Esophagus squamous epithelium (tissue), 4 donors: ENCODE measurements around the gene LRRC28.

Source experiments
- POLR2A ChIP-seq, 4 donors: fragments of 450-650 bp; IDR thresholded peaks; one replicate each; pipeline ENCODE4 v1.6.1; 2017; ENCODE audit warnings: antibody characterized with exemption in 4 of 4, mild to moderate bottlenecking in 4 of 4, moderate library complexity in 3 of 4
- TF ChIP-seq, protein P1 (sequence below), 6 experiments: fragments of 450-650 bp in 4 of 6; fragments of 200-600 bp in 2 of 6; sonication (generic) in 2 of 6; IDR thresholded peaks; one replicate each; pipeline ENCODE4 v1.5.1; 2016 to 2019; ENCODE audit warnings: antibody characterized with exemption in 6 of 6, mild to moderate bottlenecking in 4 of 6, moderate library complexity in 4 of 6

DNA sequence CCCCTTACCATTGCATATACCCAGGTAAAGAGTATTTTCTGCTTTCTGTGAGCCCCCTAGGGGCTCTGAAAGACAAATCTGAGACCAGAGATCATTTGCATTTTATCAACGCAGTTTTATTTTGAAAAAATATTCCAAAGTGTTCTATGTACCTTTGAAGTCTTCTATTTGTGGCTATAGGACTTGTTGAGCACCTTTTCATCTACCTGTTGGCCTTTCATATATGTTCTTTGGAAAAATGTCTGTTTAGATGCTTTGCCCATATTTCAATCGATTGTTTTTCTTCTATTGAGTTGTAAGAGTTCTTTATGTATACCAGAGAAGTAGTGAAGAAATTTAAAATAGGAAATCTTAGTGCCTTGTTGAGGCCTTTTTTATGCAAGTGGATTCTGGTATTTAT, 94.0 kb downstream of the LRRC28 start:
- TF ChIP-seq, protein P1, sequence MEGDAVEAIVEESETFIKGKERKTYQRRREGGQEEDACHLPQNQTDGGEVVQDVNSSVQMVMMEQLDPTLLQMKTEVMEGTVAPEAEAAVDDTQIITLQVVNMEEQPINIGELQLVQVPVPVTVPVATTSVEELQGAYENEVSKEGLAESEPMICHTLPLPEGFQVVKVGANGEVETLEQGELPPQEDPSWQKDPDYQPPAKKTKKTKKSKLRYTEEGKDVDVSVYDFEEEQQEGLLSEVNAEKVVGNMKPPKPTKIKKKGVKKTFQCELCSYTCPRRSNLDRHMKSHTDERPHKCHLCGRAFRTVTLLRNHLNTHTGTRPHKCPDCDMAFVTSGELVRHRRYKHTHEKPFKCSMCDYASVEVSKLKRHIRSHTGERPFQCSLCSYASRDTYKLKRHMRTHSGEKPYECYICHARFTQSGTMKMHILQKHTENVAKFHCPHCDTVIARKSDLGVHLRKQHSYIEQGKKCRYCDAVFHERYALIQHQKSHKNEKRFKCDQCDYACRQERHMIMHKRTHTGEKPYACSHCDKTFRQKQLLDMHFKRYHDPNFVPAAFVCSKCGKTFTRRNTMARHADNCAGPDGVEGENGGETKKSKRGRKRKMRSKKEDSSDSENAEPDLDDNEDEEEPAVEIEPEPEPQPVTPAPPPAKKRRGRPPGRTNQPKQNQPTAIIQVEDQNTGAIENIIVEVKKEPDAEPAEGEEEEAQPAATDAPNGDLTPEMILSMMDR (IDR thresholded peaks at IDR 0.05): no peak
- TF ChIP-seq POLR2A (IDR thresholded peaks at IDR 0.05): no peak
